Neutrophil (primary cell): ENCODE results near the gene GTF3C1.

Experiments used
- H3K27ac ChIP-seq: fragments of 200-600 bp; sonication (generic); 2 replicates; pipeline ENCODE4 v1.5.1; 2016; ENCODE audit warnings: mild to moderate bottlenecking, moderate library complexity
- H3K27me3 ChIP-seq: fragments of 200-600 bp; sonication (generic); 2 replicates; pipeline ENCODE4 v1.6.0; 2016; ENCODE audit warnings: mild to moderate bottlenecking
- H3K36me3 ChIP-seq: fragments of 200-600 bp; sonication (generic); 2 replicates; pipeline ENCODE4 v1.5.1; 2017
- H3K4me1 ChIP-seq, 2 experiments: fragments of 200-600 bp in 1 of 2; sonication (generic) in 1 of 2; 1 replicate in 1 of 2; 2 replicates in 1 of 2; pipeline versions ENCODE4 v1.5.1 to v1.6.1; 2013 to 2016; ENCODE audit warnings: low read depth in 1 of 2, low read length in 1 of 2, mild to moderate bottlenecking in 1 of 2, moderate library complexity in 1 of 2; ENCODE audit not compliant: control insufficient read depth in 1 of 2, insufficient read depth in 1 of 2
- H3K4me3 ChIP-seq, 2 experiments: fragments of 200-600 bp in 1 of 2; sonication (generic) in 1 of 2; 1 replicate in 1 of 2; 2 replicates in 1 of 2; pipeline ENCODE4 v1.5.1; 2013 to 2016; ENCODE audit warnings: low read depth in 1 of 2, low read length in 1 of 2, mild to moderate bottlenecking in 1 of 2, moderate library complexity in 1 of 2
- H3K9me3 ChIP-seq: fragments of 200-600 bp; sonication (generic); 2 replicates; pipeline ENCODE4 v1.5.1; 2016
- CTCF ChIP-seq: fragments of 200-600 bp; sonication (generic); IDR thresholded peaks from 2 replicates; pipeline ENCODE4 v1.5.1; 2016; ENCODE audit warnings: antibody characterized with exemption

GTF3C1 gene

DNA sequence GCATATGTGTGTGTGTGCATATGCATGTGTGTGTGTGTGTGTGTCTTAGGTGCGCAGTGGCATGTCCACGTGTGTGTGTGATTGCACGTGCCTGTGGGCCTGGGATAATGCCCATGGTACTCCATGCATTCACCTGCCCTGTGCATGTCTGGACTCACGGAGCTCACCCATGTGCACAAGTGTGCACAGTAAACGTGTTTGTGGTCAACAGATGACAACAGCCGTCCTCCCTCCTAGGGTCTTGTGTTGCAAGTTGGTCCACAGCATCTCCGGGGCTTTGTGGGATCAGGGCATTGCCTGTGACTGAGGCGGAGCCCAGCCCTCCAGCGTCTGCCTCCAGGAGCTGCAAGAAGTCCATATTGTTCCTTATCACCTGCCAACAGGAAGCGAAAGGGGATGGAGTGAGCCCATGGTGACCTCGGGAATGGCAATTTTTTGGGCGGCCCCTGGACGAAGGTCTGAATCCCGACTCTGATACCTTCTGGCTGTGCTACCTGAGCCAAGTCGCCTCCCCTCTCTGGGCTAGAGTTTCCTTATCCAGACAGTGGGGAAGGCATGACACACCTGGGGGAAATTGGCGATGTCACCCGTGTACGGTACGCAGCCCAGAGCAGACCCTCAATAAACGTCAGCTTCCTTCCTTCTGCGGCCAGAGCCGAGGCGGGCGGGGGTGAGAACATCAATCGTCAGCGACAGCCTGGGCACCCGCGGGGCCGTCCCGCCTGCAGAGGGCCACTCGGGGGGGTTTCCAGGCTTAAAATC is 100.1 kb downstream of the GTF3C1 start:
- no peaks in the 10 kb centered on the region for H3K4me1 ChIP-seq
- H3K9me3 ChIP-seq, result no peaks in the 10 kb centered on the region
- no peak for TF ChIP-seq CTCF
- no peaks in the 10 kb centered on the region for H3K36me3 ChIP-seq
- no peak overlapping the region for H3K4me3 ChIP-seq
- H3K27me3 ChIP-seq, result peaks cover 57% of the 10 kb centered on the region
- no peak overlapping the region for H3K27ac ChIP-seq

GRCh38 chr16:27448532-27449433 is 100.9 kb downstream of the GTF3C1 start:
- H3K4me1 ChIP-seq, result no peaks in the 10 kb centered on the region
- H3K4me3 ChIP-seq, result no peak overlapping the region
- peaks cover 57% of the 10 kb centered on the region for H3K27me3 ChIP-seq
- no peaks in the 10 kb centered on the region for H3K36me3 ChIP-seq
- H3K9me3 ChIP-seq, result no peaks in the 10 kb centered on the region
- no peak for TF ChIP-seq CTCF
- H3K27ac ChIP-seq, result no peak overlapping the region

DNA sequence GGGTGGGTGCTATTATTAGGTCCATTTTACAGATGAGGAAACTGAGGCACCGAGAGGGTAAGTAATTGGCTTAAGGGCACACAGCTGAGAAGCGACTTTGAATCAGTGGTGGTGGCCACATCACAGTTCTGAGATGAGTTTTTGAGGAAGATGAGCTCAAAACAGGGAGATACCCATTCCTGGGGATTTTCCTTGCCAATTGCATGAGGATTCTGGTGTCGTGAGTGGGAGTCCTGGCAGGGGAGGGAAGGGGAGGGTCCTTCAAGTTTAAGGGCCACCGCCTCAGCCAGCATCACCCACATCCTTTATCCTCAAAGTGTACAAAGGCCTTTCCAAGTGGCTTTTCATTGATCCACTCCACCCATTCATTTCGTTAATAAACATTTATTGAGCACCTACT is 102.4 kb downstream of the GTF3C1 start:
- no peak for TF ChIP-seq CTCF
- H3K27me3 ChIP-seq, result peaks cover 51% of the 10 kb centered on the region
- no peaks in the 10 kb centered on the region for H3K9me3 ChIP-seq
- no peak overlapping the region for H3K27ac ChIP-seq
- H3K36me3 ChIP-seq, result no peaks in the 10 kb centered on the region
- H3K4me3 ChIP-seq, result no peak overlapping the region
- H3K4me1 ChIP-seq, result no peaks in the 10 kb centered on the region

DNA sequence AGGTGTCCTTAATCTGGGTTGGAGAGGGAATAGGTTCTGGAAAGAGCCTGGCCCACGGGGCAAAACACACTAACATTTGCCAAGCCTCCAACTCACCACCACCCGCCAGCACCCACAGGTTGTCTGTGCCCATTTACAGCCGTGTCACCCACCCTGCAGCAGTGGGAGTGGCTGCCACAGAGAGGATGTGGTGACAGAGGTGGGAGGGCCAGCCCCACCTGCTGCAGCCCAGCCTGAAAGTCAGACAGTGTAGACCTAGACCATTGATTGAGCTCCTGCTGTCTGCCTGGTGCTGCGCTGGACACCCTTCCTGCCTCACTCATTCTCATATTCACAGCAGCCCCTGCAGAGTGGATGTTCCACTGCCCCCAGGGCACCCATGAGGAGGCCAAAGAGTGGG is 103.0 kb downstream of the GTF3C1 start:
- Histone ChIP-seq H3K4me3 (no peak overlapping the region), H3K9me3 (no peaks in the 10 kb centered on the region), H3K36me3 (no peaks in the 10 kb centered on the region), H3K4me1 (no peaks in the 10 kb centered on the region), H3K27ac (no peak overlapping the region), H3K27me3 (peaks cover 46% of the 10 kb centered on the region)
- TF ChIP-seq CTCF, result no peak

DNA sequence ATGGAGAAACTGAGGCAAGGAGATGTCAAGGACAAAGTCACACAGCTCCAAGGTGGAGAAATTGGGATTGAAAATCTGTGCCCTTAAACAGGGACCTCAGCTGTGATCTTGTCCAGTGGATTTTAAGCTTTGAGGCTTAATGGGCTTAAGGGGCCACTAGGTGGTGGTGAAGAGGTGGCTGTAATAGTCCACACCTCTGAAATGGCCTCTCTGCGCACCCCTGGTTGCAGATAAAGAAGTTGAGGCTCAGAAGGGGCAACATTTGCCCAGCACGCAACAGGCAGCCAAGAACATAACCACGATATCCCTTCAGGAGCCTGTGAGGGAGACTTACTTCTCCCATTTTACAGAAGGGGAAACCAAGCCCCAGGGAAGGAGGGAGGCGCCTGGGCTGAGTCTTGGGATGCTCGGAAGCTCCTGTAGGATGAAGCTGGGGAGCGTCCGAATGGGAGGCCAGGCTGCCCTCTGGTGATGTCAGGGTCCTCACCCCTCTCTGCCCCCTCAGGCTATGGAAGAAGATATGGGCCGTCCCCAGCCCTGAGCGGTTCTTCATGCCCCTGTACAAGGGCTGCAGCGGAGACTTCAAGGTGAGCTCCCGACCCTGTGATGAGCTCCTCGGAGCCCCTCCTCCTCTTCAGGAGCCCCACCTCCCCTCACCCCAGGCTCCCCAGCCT is 104.1 kb downstream of the GTF3C1 start:
- H3K36me3 ChIP-seq, result no peaks in the 10 kb centered on the region

More for the DNA sequence above, 104.1 kb downstream of the GTF3C1 start:
- H3K9me3 ChIP-seq, result no peaks in the 10 kb centered on the region
- H3K27ac ChIP-seq, result no peak overlapping the region
- H3K4me3 ChIP-seq, result no peak overlapping the region
- no peak for TF ChIP-seq CTCF
- peaks cover 35% of the 10 kb centered on the region for H3K27me3 ChIP-seq
- H3K4me1 ChIP-seq, result no peaks in the 10 kb centered on the region
